KMS-11 (cell line): ENCODE data around the gene PDGFA.

ENCODE experiments used
- H2AFZ ChIP-seq: fragments of 200-600 bp; sonication (generic); 2 replicates; pipeline ENCODE4 v1.6.1; 2016; ENCODE audit warnings: antibody characterized with exemption, mixed run types, low read depth
- H3K27ac ChIP-seq: fragments of 200-600 bp; sonication (generic); 2 replicates; pipeline ENCODE4 v1.6.1; 2016; ENCODE audit warnings: mild to moderate bottlenecking, mixed run types
- H3K27me3 ChIP-seq: fragments of 200-600 bp; sonication (generic); 2 replicates; pipeline ENCODE4 v1.6.1; 2017; ENCODE audit warnings: mild to moderate bottlenecking, low read depth, mixed run types, moderate library complexity; ENCODE audit not compliant: insufficient read depth
- H3K36me3 ChIP-seq: fragments of 200-600 bp; sonication (generic); 2 replicates; pipeline ENCODE4 v1.6.1; 2017; ENCODE audit warnings: mild to moderate bottlenecking, mixed run types; ENCODE audit not compliant: insufficient read depth
- H3K4me1 ChIP-seq: fragments of 200-600 bp; sonication (generic); 2 replicates; pipeline ENCODE4 v1.6.1; 2016; ENCODE audit warnings: mild to moderate bottlenecking, low read depth, mixed run types; ENCODE audit not compliant: poor library complexity, severe bottlenecking
- H3K4me2 ChIP-seq: fragments of 200-600 bp; sonication (generic); 2 replicates; pipeline ENCODE4 v1.7.0; 2016; ENCODE audit warnings: mild to moderate bottlenecking, mixed run types
- H3K4me3 ChIP-seq: fragments of 200-600 bp; sonication (generic); IDR thresholded peaks from 2 replicates; pipeline ENCODE4 v1.6.1; 2017; ENCODE audit warnings: low read depth, low read length, mixed read lengths; ENCODE audit not compliant: insufficient read depth
- H3K79me2 ChIP-seq: fragments of 200-600 bp; sonication (generic); 2 replicates; pipeline ENCODE4 v1.6.1; 2016; ENCODE audit warnings: low read depth, mixed run types; ENCODE audit not compliant: insufficient read depth
- H3K9ac ChIP-seq: fragments of 200-600 bp; sonication (generic); 2 replicates; pipeline ENCODE4 v1.6.1; 2016; ENCODE audit warnings: mild to moderate bottlenecking, mixed run types
- H4K20me1 ChIP-seq: fragments of 200-600 bp; sonication (generic); 2 replicates; pipeline ENCODE4 v1.6.1; 2016; ENCODE audit warnings: mild to moderate bottlenecking, mixed run types; ENCODE audit not compliant: insufficient read depth
- TF ChIP-seq, protein P1 (sequence below): fragments of 200-600 bp; sonication (generic); conservative IDR thresholded peaks from 2 replicates; pipeline ENCODE4 v1.6.1; 2017; ENCODE audit warnings: low read depth, mild to moderate bottlenecking, antibody characterized with exemption, low read length, moderate library complexity, mixed read lengths

The PDGFA gene

DNA sequence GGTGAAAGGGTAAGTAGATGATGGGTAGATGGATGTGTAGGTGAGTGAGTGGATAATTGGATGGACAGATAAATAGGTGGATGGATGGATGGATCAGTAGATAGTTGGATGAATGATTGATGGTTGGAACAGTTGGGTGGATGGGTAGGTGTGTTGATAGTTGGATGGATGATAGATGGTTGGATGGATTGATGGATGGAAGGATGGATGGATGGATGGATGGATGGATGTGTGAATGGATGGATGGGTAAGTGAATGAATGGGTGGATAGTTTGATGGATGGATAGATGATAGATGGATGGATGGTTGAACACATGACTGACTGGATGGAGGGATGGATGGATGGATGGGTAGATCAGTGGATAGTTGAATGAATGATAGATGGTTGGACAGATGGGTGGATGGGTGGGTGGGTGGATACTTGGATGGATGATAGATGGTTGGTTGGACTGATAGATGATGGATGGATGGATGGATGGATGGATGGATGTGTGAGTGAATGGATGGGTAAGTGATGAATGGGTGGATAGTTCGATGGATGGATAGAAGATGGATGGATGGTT, 37.0 kb downstream of the PDGFA start:
- H3K4me1 ChIP-seq: no peaks in the 10 kb centered on the region
- TF ChIP-seq, protein P1, sequence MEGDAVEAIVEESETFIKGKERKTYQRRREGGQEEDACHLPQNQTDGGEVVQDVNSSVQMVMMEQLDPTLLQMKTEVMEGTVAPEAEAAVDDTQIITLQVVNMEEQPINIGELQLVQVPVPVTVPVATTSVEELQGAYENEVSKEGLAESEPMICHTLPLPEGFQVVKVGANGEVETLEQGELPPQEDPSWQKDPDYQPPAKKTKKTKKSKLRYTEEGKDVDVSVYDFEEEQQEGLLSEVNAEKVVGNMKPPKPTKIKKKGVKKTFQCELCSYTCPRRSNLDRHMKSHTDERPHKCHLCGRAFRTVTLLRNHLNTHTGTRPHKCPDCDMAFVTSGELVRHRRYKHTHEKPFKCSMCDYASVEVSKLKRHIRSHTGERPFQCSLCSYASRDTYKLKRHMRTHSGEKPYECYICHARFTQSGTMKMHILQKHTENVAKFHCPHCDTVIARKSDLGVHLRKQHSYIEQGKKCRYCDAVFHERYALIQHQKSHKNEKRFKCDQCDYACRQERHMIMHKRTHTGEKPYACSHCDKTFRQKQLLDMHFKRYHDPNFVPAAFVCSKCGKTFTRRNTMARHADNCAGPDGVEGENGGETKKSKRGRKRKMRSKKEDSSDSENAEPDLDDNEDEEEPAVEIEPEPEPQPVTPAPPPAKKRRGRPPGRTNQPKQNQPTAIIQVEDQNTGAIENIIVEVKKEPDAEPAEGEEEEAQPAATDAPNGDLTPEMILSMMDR: no peak
- H3K4me3 ChIP-seq: no peak overlapping the region
- H3K9ac ChIP-seq: no peak overlapping the region
- peaks cover 21% of the 10 kb centered on the region; the same call in 1 of the 2 replicates for H3K27me3 ChIP-seq
- no peak overlapping the region for H2AFZ ChIP-seq
- no peaks in the 10 kb centered on the region for H4K20me1 ChIP-seq
- H3K4me2 ChIP-seq: no peak overlapping the region
- no peaks in the 10 kb centered on the region for H3K79me2 ChIP-seq
- H3K27ac ChIP-seq: no peak overlapping the region
- H3K36me3 ChIP-seq: no peaks in the 10 kb centered on the region

DNA sequence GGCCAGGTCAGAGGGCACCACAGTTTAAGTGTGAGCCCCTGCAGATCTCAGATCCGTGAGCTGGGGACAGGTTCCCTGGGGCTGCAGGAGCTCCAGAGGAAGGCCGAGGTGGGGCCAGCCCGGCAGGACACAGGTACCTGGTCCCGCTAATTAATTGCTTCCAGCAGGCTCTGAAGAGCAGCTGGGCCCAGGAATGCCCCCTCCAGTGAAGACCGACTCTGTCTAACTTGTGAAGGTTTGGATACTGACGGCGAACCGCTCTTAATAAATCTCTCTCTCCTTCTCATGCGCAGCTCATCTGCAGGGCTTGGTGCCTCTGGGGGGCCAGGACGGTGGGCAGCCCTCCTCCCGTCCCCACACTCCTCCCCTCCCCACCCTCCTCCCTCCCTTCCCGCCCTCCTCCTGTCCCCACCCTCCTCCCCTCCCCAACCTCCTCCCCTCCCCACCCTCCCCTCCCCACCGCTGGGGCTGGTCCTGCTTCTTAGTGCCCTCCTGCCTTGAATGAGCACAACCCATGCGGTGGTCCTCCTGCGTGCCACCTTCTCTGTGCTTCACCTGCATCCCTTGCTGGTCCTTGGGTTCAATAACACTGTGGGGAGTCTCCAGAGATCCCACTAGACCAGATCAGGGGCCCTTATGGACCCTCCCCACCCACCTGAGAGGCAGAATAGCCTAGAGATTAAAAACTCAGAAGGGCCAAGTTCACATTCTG, 38.3 kb downstream of the PDGFA start:
- TF ChIP-seq, protein P1: no peak
- H3K79me2 ChIP-seq: no peaks in the 10 kb centered on the region
- H2AFZ ChIP-seq: no peak overlapping the region
- no peak overlapping the region for H3K4me2 ChIP-seq
- no peak overlapping the region for H3K9ac ChIP-seq
- H4K20me1 ChIP-seq: no peaks in the 10 kb centered on the region
- H3K36me3 ChIP-seq: no peaks in the 10 kb centered on the region
- H3K27ac ChIP-seq: no peak overlapping the region
- no peaks in the 10 kb centered on the region for H3K4me1 ChIP-seq
- peaks cover 15% of the 10 kb centered on the region; the same call in 1 of the 2 replicates for H3K27me3 ChIP-seq
- no peak overlapping the region for H3K4me3 ChIP-seq

DNA sequence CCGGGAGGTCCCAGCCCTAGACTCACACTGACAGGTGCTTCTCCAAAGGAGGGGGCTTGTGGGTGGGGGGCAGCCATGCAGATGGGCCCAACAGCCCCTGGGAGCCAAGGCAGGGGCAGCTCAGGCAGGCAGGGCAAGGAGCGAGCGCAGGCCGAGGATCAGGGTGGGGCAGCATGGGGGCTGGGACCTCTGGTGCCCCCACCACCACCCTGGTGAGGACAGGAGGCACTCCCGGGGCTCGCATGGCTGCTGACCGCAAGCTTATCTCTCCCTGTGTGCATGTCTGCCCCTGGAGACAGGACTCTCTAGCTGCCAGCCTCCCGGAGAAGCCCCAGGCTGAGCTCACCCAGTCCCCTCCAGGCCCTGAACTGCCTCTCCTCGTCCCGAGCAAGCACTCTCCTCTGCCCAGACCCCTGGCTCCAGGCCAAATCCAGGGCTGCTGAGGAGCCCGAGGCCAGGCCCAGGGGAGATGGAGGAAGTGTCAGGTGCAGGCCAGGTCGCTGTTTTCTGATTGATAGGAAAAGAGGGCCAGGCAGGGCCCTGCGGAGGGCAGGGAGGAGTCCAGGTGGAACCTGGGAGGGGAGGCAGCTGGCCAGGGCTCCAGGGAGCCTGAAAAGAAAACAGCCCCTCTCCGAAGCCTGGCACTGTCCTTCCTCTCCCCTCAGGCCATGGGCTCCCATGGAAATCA, 39.0 kb downstream of the PDGFA start:
- Histone ChIP-seq H3K79me2 (no peaks in the 10 kb centered on the region), H3K9ac (no peak overlapping the region), H3K4me2 (no peak overlapping the region)

DNA sequence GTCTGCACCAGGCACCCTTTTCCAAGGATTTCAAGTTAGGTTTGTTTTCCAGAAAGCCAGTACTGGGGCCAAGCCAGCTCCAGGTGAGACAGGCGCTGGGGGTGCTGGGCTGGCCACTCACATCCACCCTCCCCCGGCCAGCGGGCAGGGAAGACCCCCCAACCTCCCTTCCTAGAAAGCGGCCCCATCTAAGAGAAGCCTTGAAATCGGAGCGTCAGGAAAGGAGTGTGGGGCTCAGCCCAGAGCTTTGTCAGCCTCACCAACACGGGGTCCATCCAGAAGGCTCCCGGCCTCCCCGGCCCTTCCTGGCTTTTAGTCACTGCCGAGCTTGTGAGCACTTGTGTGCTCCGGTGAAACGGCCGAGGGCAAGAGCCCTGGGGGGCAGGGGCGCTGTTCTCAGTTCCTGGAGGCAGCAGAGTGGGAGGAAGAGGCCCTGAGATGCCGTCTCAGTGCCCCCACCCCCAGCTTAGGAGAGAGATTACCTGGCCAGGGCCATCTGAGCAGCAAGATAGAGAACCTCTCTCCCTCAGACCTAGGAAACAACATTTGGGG, 39.6 kb downstream of the PDGFA start:
- no peaks in the 10 kb centered on the region for H3K79me2 ChIP-seq
- no peak overlapping the region for H3K4me3 ChIP-seq
- no peak overlapping the region for H3K4me2 ChIP-seq
- no peaks in the 10 kb centered on the region for H4K20me1 ChIP-seq
- H3K27ac ChIP-seq: no peak overlapping the region
- peaks cover 12% of the 10 kb centered on the region; the same call in 1 of the 2 replicates for H3K27me3 ChIP-seq
- H2AFZ ChIP-seq: no peak overlapping the region
- no peak overlapping the region for H3K9ac ChIP-seq
- TF ChIP-seq, protein P1: no peak
- no peaks in the 10 kb centered on the region for H3K36me3 ChIP-seq
- H3K4me1 ChIP-seq: no peaks in the 10 kb centered on the region

More for the DNA sequence above, 39.0 kb downstream of the PDGFA start:
- Histone ChIP-seq H4K20me1 (no peaks in the 10 kb centered on the region), H3K36me3 (no peaks in the 10 kb centered on the region), H2AFZ (no peak overlapping the region), H3K4me3 (no peak overlapping the region), H3K27ac (no peak overlapping the region), H3K27me3 (peaks cover 12% of the 10 kb centered on the region; the same call in 1 of the 2 replicates), H3K4me1 (no peaks in the 10 kb centered on the region)
- TF ChIP-seq, protein P1: no peak
